GM23248 (cell line): ENCODE results near the gene WDR91. TPM values are rescaled to one million over a fixed set of nuclear protein-coding genes. Genes with fewer than 3 reads are reported as not detected.

Experiments
- DNase-seq: peaks from one replicate; pipeline ENCODE4 v3.0.0-alpha.2; 2015
- H2AFZ ChIP-seq: fragments of 200-600 bp; sonication (generic); 2 replicates; pipeline ENCODE4 v1.6.1; 2016; ENCODE audit warnings: antibody characterized with exemption
- H3F3A ChIP-seq: fragments of 200-600 bp; sonication (generic); 2 replicates; pipeline ENCODE4 v1.6.1; 2016; ENCODE audit warnings: mild to moderate bottlenecking, antibody characterized with exemption, mixed run types; ENCODE audit not compliant: insufficient read depth
- H3K27ac ChIP-seq: fragments of 200-600 bp; sonication (generic); 2 replicates; pipeline ENCODE4 v1.5.1; 2016; ENCODE audit warnings: mild to moderate bottlenecking
- H3K27me3 ChIP-seq: fragments of 200-600 bp; sonication (generic); replicated peaks from 2 replicates; pipeline ENCODE4 v1.6.1; 2016; ENCODE audit warnings: mild to moderate bottlenecking; ENCODE audit not compliant: insufficient read depth
- H3K36me3 ChIP-seq: fragments of 200-600 bp; sonication (generic); 2 replicates; pipeline ENCODE4 v1.6.1; 2016; ENCODE audit warnings: low read depth, mild to moderate bottlenecking
- H3K4me1 ChIP-seq: fragments of 200-600 bp; sonication (generic); 2 replicates; pipeline ENCODE4 v1.6.1; 2016; ENCODE audit warnings: mild to moderate bottlenecking; ENCODE audit not compliant: insufficient read depth
- H3K4me2 ChIP-seq: fragments of 200-600 bp; sonication (generic); one replicate; pipeline ENCODE4 v1.6.1; 2016; ENCODE audit warnings: mild to moderate bottlenecking; ENCODE audit not compliant: unreplicated experiment
- H3K4me3 ChIP-seq: fragments of 200-600 bp; sonication (generic); 2 replicates; pipeline ENCODE4 v1.5.1; 2016; ENCODE audit warnings: mild to moderate bottlenecking
- H3K79me2 ChIP-seq: fragments of 200-600 bp; sonication (generic); 2 replicates; pipeline ENCODE4 v1.6.1; 2016; ENCODE audit warnings: mild to moderate bottlenecking; ENCODE audit not compliant: insufficient read depth
- H3K9ac ChIP-seq: fragments of 200-600 bp; sonication (generic); 2 replicates; pipeline ENCODE4 v1.6.1; 2016; ENCODE audit warnings: mild to moderate bottlenecking
- H3K9me2 ChIP-seq: fragments of 200-600 bp; sonication (generic); 2 replicates; pipeline ENCODE4 v1.6.1; 2016; ENCODE audit warnings: mixed run types, mild to moderate bottlenecking, moderate library complexity; ENCODE audit not compliant: insufficient read depth
- H3K9me3 ChIP-seq: fragments of 200-600 bp; sonication (generic); one replicate; pipeline ENCODE4 v1.6.1; 2017; ENCODE audit warnings: low read depth
- H4K20me1 ChIP-seq: fragments of 200-600 bp; sonication (generic); 2 replicates; pipeline ENCODE4 v1.6.0; 2016; ENCODE audit not compliant: insufficient read depth
- EZH2 ChIP-seq: fragments of 200-600 bp; sonication (generic); IDR thresholded peaks from 2 replicates; pipeline ENCODE4 v1.6.1; 2018; ENCODE audit warnings: antibody characterized with exemption, mild to moderate bottlenecking; ENCODE audit not compliant: insufficient read depth, poor library complexity, severe bottlenecking
- EZH2phosphoT487 ChIP-seq: fragments of 200-600 bp; sonication (generic); IDR thresholded peaks from 2 replicates; pipeline ENCODE4 v1.6.1; 2018; ENCODE audit warnings: antibody characterized with exemption, moderate library complexity, mild to moderate bottlenecking, low read depth; ENCODE audit not compliant: insufficient read depth
- WGBS, 2 experiments: methylation state at CpG; one replicate each; pipeline ENCODE4 v1.1.6; 2015 to 2017; ENCODE audit warnings: low lambda C conversion rate in 2 of 2, low coverage in 1 of 2; ENCODE audit errors: missing lambda C conversion rate in 2 of 2; 5-methylcytosine and 5-hydroxymethylcytosine counted together
- in situ Hi-C: fragments of 300-500 bp; cut with MboI; formaldehyde crosslinking; loops from 2 replicates; pipeline ENCODE4 v1.15.0; 2020
- polyA plus RNA-seq: library from polyadenylated mRNA; unstranded; fragments of >200 nt; fragmentation: Nextera tagmentation; extraction: Ambion mirVana; gene quantifications from 2 replicates; pipeline ENCODE4 v1.2.1, GENCODE V29; 2016
- total RNA-seq: library from RNA; depleted of rRNA; stranded (reverse); fragments of >200 nt; shearing (Covaris generic); gene quantifications from 2 replicates; pipeline ENCODE4 v1.2.3, GENCODE V29; 2014

WDR91 gene
- total and polyA plus RNA-seq, 2 experiments from 2014 or later, result 5.4 to 8.3 TPM

GRCh38 chr7:135168001-135168400 lies 43.3 kb downstream of the WDR91 start:
- no peaks in the 10 kb centered on the region for H4K20me1 ChIP-seq
- no peak for TF ChIP-seq EZH2
- no peak for TF ChIP-seq EZH2phosphoT487
- H3K9me2 ChIP-seq, result no peaks in the 10 kb centered on the region
- H3K27me3 ChIP-seq, result no peaks in the 10 kb centered on the region
- no peak overlapping the region for H3K27ac ChIP-seq
- no peaks in the 10 kb centered on the region for H3K9me3 ChIP-seq
- no peak overlapping the region for H3K4me3 ChIP-seq
- peaks cover 30% of the 10 kb centered on the region for H3K79me2 ChIP-seq
- 40 to 64% methylated on average over 4 to 9 of the region's 9 CpGs for WGBS, 2 experiments
- no peak overlapping the region for H2AFZ ChIP-seq
- H3K4me1 ChIP-seq, result peaks cover 25% of the 10 kb centered on the region
- H3F3A ChIP-seq, result peaks cover 14% of the 10 kb centered on the region
- in situ Hi-C loops, result no loop called here
- peak; percentile 21 for DNase-seq
- H3K9ac ChIP-seq, result no peak overlapping the region
- no peak overlapping the region for H3K4me2 ChIP-seq
- H3K36me3 ChIP-seq, result peaks cover 7% of the 10 kb centered on the region; the same call in 1 of the 2 replicates

GRCh38 chr7:135167365-135167917 lies 43.9 kb downstream of the WDR91 start:
- H4K20me1 ChIP-seq, result no peaks in the 10 kb centered on the region
- peaks cover 25% of the 10 kb centered on the region for H3K4me1 ChIP-seq
- no peak for TF ChIP-seq EZH2
- H3F3A ChIP-seq, result peaks cover 14% of the 10 kb centered on the region
- H3K36me3 ChIP-seq, result peaks cover 7% of the 10 kb centered on the region; the same call in 1 of the 2 replicates
- no peak overlapping the region for H3K4me3 ChIP-seq
- no peaks in the 10 kb centered on the region for H3K9me2 ChIP-seq
- H3K79me2 ChIP-seq, result peaks cover 30% of the 10 kb centered on the region
- in situ Hi-C loops, result no loop called here
- H2AFZ ChIP-seq, result no peak overlapping the region
- no peak overlapping the region for H3K9ac ChIP-seq
- no peaks in the 10 kb centered on the region for H3K27me3 ChIP-seq
- DNase-seq, result no peak
- WGBS, 2 experiments, result 89 to 92% methylated on average over 12 of the region's 12 CpGs
- no peak overlapping the region for H3K4me2 ChIP-seq
- H3K9me3 ChIP-seq, result no peaks in the 10 kb centered on the region
- H3K27ac ChIP-seq, result no peak overlapping the region

GRCh38 chr7:135166338-135166990 lies 44.9 kb downstream of the WDR91 start:
- H3K4me2 ChIP-seq, result no peak overlapping the region
- peaks cover 19% of the 10 kb centered on the region for H3K4me1 ChIP-seq
- H3K9me3 ChIP-seq, result no peaks in the 10 kb centered on the region
- H3K9ac ChIP-seq, result no peak overlapping the region
- no peak overlapping the region for H3K27ac ChIP-seq
- H3F3A ChIP-seq, result peaks cover 14% of the 10 kb centered on the region
- H2AFZ ChIP-seq, result no peak overlapping the region
- H3K9me2 ChIP-seq, result no peaks in the 10 kb centered on the region
- 87 to 88% methylated on average over 18 of the region's 18 CpGs for WGBS, 2 experiments
- in situ Hi-C loops, result no loop called here
- H3K27me3 ChIP-seq, result no peaks in the 10 kb centered on the region
- DNase-seq, result no peak
- peaks cover 30% of the 10 kb centered on the region for H3K79me2 ChIP-seq
- no peaks in the 10 kb centered on the region for H4K20me1 ChIP-seq
- TF ChIP-seq EZH2phosphoT487, result no peak
- TF ChIP-seq EZH2, result no peak
- no peak overlapping the region for H3K4me3 ChIP-seq
- H3K36me3 ChIP-seq, result peaks cover 7% of the 10 kb centered on the region; the same call in 1 of the 2 replicates

DNA sequence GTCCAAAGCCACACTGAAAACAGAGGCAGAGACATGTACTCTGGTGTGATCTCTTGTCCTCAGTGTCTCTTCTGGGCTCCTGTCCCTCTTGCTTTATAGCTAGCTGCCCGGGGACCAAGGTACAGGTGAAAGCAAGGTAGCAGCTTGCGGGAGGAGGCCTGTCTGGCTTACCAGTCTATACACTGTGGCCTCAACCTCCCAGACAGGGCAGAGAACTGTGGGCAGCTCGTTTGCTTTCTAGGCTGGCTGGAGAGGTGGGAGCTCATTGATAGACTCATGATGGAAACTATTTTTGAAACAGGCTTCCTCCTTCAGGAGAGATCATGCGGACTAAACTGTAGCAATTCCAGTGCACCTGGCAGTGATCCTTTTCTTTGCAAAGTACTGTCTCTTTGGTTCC lies 45.5 kb downstream of the WDR91 start:
- no peak overlapping the region for H2AFZ ChIP-seq
- no peaks in the 10 kb centered on the region for H4K20me1 ChIP-seq
- H3K4me3 ChIP-seq, result no peak overlapping the region
- H3K79me2 ChIP-seq, result peaks cover 30% of the 10 kb centered on the region
- H3K27me3 ChIP-seq, result no peaks in the 10 kb centered on the region
- in situ Hi-C loops, result no loop called here
- no peaks in the 10 kb centered on the region for H3K9me2 ChIP-seq
- 82 to 84% methylated on average over 4 of the region's 4 CpGs for WGBS, 2 experiments
- peaks cover 7% of the 10 kb centered on the region; the same call in 1 of the 2 replicates for H3K36me3 ChIP-seq
- no peak overlapping the region for H3K9ac ChIP-seq
- peaks cover 19% of the 10 kb centered on the region for H3F3A ChIP-seq
- no peak for DNase-seq
- TF ChIP-seq EZH2, result no peak
- TF ChIP-seq EZH2phosphoT487, result no peak
- H3K4me1 ChIP-seq, result peaks cover 13% of the 10 kb centered on the region
- H3K9me3 ChIP-seq, result no peaks in the 10 kb centered on the region
- no peak overlapping the region for H3K27ac ChIP-seq
- H3K4me2 ChIP-seq, result no peak overlapping the region
